Measurements from ENCODE around the gene ME2. TPM values are rescaled to one million over a fixed set of nuclear protein-coding genes. Genes with fewer than 3 reads are reported as not detected.
A peak's percentile ranks its signal among the peaks of the same experiment; 100 is the strongest.

Gene ME2
- total and polyA plus RNA-seq, 4 experiments from 2014 or later, result 48.6 to 53.5 (median 49.7) TPM

- intact Hi-C loops (cut with micrococcal nuclease), result no loop called here
- no peaks in the 10 kb centered on the region for H3K27me3 Mint-ChIP-seq
- ChIA-PET POLR2A (ENCODE audit: partially characterized antibody) (no interaction called here), CTCF (ENCODE audit: partially characterized antibody) (no interaction called here)
- no peak overlapping the region for H3K4me3 Mint-ChIP-seq
- Histone ChIP-seq H3K27me3 (ENCODE audit: insufficient read depth, low read length) (no peaks in the 10 kb centered on the region), H3K4me1 (ENCODE audit: insufficient read depth, low read length) (no peaks in the 10 kb centered on the region), H3K36me3 (ENCODE audit: insufficient read depth, low read length) (no peaks in the 10 kb centered on the region), H3K27ac (ENCODE audit: low read depth, low read length) (no peak overlapping the region), H3K9me3 (ENCODE audit: control insufficient read depth in 1 of 2, low read length in 2 of 2) (no peaks in the 10 kb centered on the region), H3K4me3 (ENCODE audit: low read length in 2 of 2) (no peak overlapping the region)
- no peak overlapping the region for H3K27ac Mint-ChIP-seq
- no peaks in the 10 kb centered on the region for H3K9me3 Mint-ChIP-seq
- H3K4me1 Mint-ChIP-seq, result no peaks in the 10 kb centered on the region
- H3K36me3 Mint-ChIP-seq, result peaks cover 21 to 24% of the 10 kb centered on the region in 2 donors
- DNase-seq, result no peak
Measured at GRCh38 chr18:50949185-50949584, 70.3 kb downstream of the ME2 start.

- CTCF ChIA-PET (ENCODE audit: partially characterized antibody), result interaction anchor here (0.6 to 1.0 kb wide), 2 partner anchors 29 to 40 kb away, joined by 3 read pairs; no protein-coding TSS in a partner anchor
- POLR2A ChIA-PET (ENCODE audit: partially characterized antibody), result interaction anchor here (1.4 kb wide), 1 partner anchor 18 kb away, joined by 4 read pairs; the partner anchor contains the start of gene ELAC1
Measured at GRCh38 chr18:50950626-50951025, 71.7 kb downstream of the ME2 start.

GRCh38 chr18:50953822-50954221, 74.9 kb downstream of the ME2 start:
- no peaks in the 10 kb centered on the region for H3K27me3 ChIP-seq (ENCODE audit: insufficient read depth, low read length)
- no peaks in the 10 kb centered on the region for H3K9me3 ChIP-seq (ENCODE audit: control insufficient read depth in 1 of 2, low read length in 2 of 2)
- intact Hi-C loops (cut with micrococcal nuclease), result no loop called here
- H3K27ac ChIP-seq (ENCODE audit: low read depth, low read length), result no peak overlapping the region
- no peaks in the 10 kb centered on the region for H3K36me3 ChIP-seq (ENCODE audit: insufficient read depth, low read length)
- ChIA-PET POLR2A (ENCODE audit: partially characterized antibody) (no interaction called here), CTCF (ENCODE audit: partially characterized antibody) (no interaction called here)
- H3K36me3 Mint-ChIP-seq, result no peaks in the 10 kb centered on the region
- H3K4me1 ChIP-seq (ENCODE audit: insufficient read depth, low read length), result no peaks in the 10 kb centered on the region
- no peak overlapping the region for H3K4me3 ChIP-seq (ENCODE audit: low read length in 2 of 2)
- H3K4me3 Mint-ChIP-seq, result no peak overlapping the region
- H3K27me3 Mint-ChIP-seq, result no peaks in the 10 kb centered on the region
- no peaks in the 10 kb centered on the region for H3K4me1 Mint-ChIP-seq
- H3K9me3 Mint-ChIP-seq, result peaks cover 0 to 3% (median 0%) of the 10 kb centered on the region in 8 donors
- H3K27ac Mint-ChIP-seq, result no peak overlapping the region
- no peak for DNase-seq

More at GRCh38 chr18:50950626-50951025, 71.7 kb downstream of the ME2 start:
- no peaks in the 10 kb centered on the region for H3K36me3 ChIP-seq (ENCODE audit: insufficient read depth, low read length)
- H3K36me3 Mint-ChIP-seq, result peaks cover 10 to 15% of the 10 kb centered on the region in 2 donors
- intact Hi-C loops (cut with micrococcal nuclease), result no loop called here
- H3K27ac Mint-ChIP-seq, result no peak overlapping the region
- no peaks in the 10 kb centered on the region for H3K27me3 ChIP-seq (ENCODE audit: insufficient read depth, low read length)
- no peak for DNase-seq
- H3K9me3 Mint-ChIP-seq, result no peaks in the 10 kb centered on the region
- H3K4me1 Mint-ChIP-seq, result no peaks in the 10 kb centered on the region
- H3K4me3 Mint-ChIP-seq, result no peak overlapping the region
- H3K9me3 ChIP-seq (ENCODE audit: control insufficient read depth in 1 of 2, low read length in 2 of 2), result no peaks in the 10 kb centered on the region
- no peak overlapping the region for H3K4me3 ChIP-seq (ENCODE audit: low read length in 2 of 2)
- no peak overlapping the region for H3K27ac ChIP-seq (ENCODE audit: low read depth, low read length)
- H3K27me3 Mint-ChIP-seq, result no peaks in the 10 kb centered on the region
- H3K4me1 ChIP-seq (ENCODE audit: insufficient read depth, low read length), result no peaks in the 10 kb centered on the region

- H3K27me3 ChIP-seq (ENCODE audit: insufficient read depth, low read length), result no peaks in the 10 kb centered on the region
Measured at GRCh38 chr18:50955253-50955652, 76.3 kb downstream of the ME2 start.

GRCh38 chr18:50956116-50956515, 77.2 kb downstream of the ME2 start:
- Histone ChIP-seq H3K4me1 (ENCODE audit: insufficient read depth, low read length) (no peaks in the 10 kb centered on the region), H3K27ac (ENCODE audit: low read depth, low read length) (no peak overlapping the region), H3K36me3 (ENCODE audit: insufficient read depth, low read length) (no peaks in the 10 kb centered on the region), H3K4me3 (ENCODE audit: low read length in 2 of 2) (no peak overlapping the region), H3K27me3 (ENCODE audit: insufficient read depth, low read length) (no peaks in the 10 kb centered on the region), H3K9me3 (ENCODE audit: control insufficient read depth in 1 of 2, low read length in 2 of 2) (no peaks in the 10 kb centered on the region)
- Mint-ChIP-seq H3K4me1 (no peaks in the 10 kb centered on the region), H3K4me3 (no peak overlapping the region), H3K9me3 (peaks cover 0 to 16% (median 9%) of the 10 kb centered on the region in 8 donors), H3K27ac (no peak overlapping the region), H3K36me3 (peaks cover 4 to 6% of the 10 kb centered on the region in 2 donors), H3K27me3 (peaks cover 0 to 1% of the 10 kb centered on the region in 2 donors)
- CTCF ChIA-PET (ENCODE audit: partially characterized antibody), result interaction anchor here (1.1 to 1.5 kb wide), 3 partner anchors 10 to 34 kb away, joined by 3 to 4 read pairs (median 3); partner anchors contain the start of gene ELAC1
- POLR2A ChIA-PET (ENCODE audit: partially characterized antibody), result no interaction called here
- DNase-seq, result no peak
- intact Hi-C loops (cut with micrococcal nuclease), result no loop called here

More at GRCh38 chr18:50955253-50955652, 76.3 kb downstream of the ME2 start:
- ChIA-PET CTCF (ENCODE audit: partially characterized antibody) (interaction anchor here (1.4 kb wide), 1 partner anchor 12 kb away, joined by 3 read pairs; the partner anchor contains the start of gene ELAC1), POLR2A (ENCODE audit: partially characterized antibody) (no interaction called here)
- Mint-ChIP-seq H3K27me3 (no peaks in the 10 kb centered on the region), H3K27ac (no peak overlapping the region), H3K36me3 (peaks cover 0 to 1% of the 10 kb centered on the region in 2 donors), H3K4me3 (no peak overlapping the region), H3K9me3 (peaks cover 0 to 7% (median 2%) of the 10 kb centered on the region in 8 donors), H3K4me1 (no peaks in the 10 kb centered on the region)
- H3K9me3 ChIP-seq (ENCODE audit: control insufficient read depth in 1 of 2, low read length in 2 of 2), result no peaks in the 10 kb centered on the region
- H3K36me3 ChIP-seq (ENCODE audit: insufficient read depth, low read length), result no peaks in the 10 kb centered on the region
- H3K4me3 ChIP-seq (ENCODE audit: low read length in 2 of 2), result no peak overlapping the region
- DNase-seq, result no peak
- H3K27ac ChIP-seq (ENCODE audit: low read depth, low read length), result no peak overlapping the region
- no peaks in the 10 kb centered on the region for H3K4me1 ChIP-seq (ENCODE audit: insufficient read depth, low read length)
- intact Hi-C loops (cut with micrococcal nuclease), result no loop called here

- Histone ChIP-seq H3K9me3 (ENCODE audit: control insufficient read depth in 1 of 2, low read length in 2 of 2) (peaks cover 7 to 9% of the 10 kb centered on the region in 2 donors), H3K4me1 (ENCODE audit: insufficient read depth, low read length) (no peaks in the 10 kb centered on the region), H3K36me3 (ENCODE audit: insufficient read depth, low read length) (no peaks in the 10 kb centered on the region), H3K4me3 (ENCODE audit: low read length in 2 of 2) (no peak overlapping the region), H3K27ac (ENCODE audit: low read depth, low read length) (no peak overlapping the region), H3K27me3 (ENCODE audit: insufficient read depth, low read length) (no peaks in the 10 kb centered on the region)
- peaks cover 2 to 45% (median 32%) of the 10 kb centered on the region in 8 donors for H3K9me3 Mint-ChIP-seq
- DNase-seq, result no peak
- peaks cover 1 to 3% of the 10 kb centered on the region in 2 donors for H3K27me3 Mint-ChIP-seq
- no peaks in the 10 kb centered on the region for H3K4me1 Mint-ChIP-seq
- ChIA-PET CTCF (ENCODE audit: partially characterized antibody) (interaction anchor here (0.9 kb wide), 1 partner anchor 12 kb away, joined by 3 read pairs; no protein-coding TSS in a partner anchor), POLR2A (ENCODE audit: partially characterized antibody) (interaction anchor here (0.7 kb wide), 1 partner anchor 83 kb away, joined by 3 read pairs; the partner anchor contains the start of gene ME2)
- H3K36me3 Mint-ChIP-seq, result peaks cover 8 to 23% of the 10 kb centered on the region in 2 donors
- intact Hi-C loops (cut with micrococcal nuclease), result no loop called here
- H3K4me3 Mint-ChIP-seq, result no peak overlapping the region
- H3K27ac Mint-ChIP-seq, result no peak overlapping the region
Measured at GRCh38 chr18:50961974-50962373, 83.1 kb downstream of the ME2 start.

- H3K4me3 ChIP-seq (ENCODE audit: low read length in 2 of 2), result peak within 1 kb of the TSS; percentile 77 to 88
- H3K36me3 Mint-ChIP-seq, result peaks cover 0 to 13% of the 10 kb centered on the region in 2 donors
- H3K27ac Mint-ChIP-seq, result peak within 1 kb of the TSS; percentile 90 to 98 (median 96)
- H3K27ac ChIP-seq (ENCODE audit: low read depth, low read length), result peak within 1 kb of the TSS; percentile 81
- H3K27me3 ChIP-seq (ENCODE audit: insufficient read depth, low read length), result no peaks in the 10 kb centered on the region
- intact Hi-C loops (cut with micrococcal nuclease), result loop anchor here (1.0 to 5.0 kb wide), 5 partner anchors 62 to 230 kb away; partner anchors contain the start of genes MRO and SMAD4
- peaks cover 18 to 29% (median 21%) of the 10 kb centered on the region in 4 donors for H3K4me1 Mint-ChIP-seq
- H3K36me3 ChIP-seq (ENCODE audit: insufficient read depth, low read length), result no peaks in the 10 kb centered on the region
- DNase-seq, result peak; percentile 67 to 76 (median 68)
- H3K9me3 ChIP-seq (ENCODE audit: control insufficient read depth in 1 of 2, low read length in 2 of 2), result no peaks in the 10 kb centered on the region
- peaks cover 25% of the 10 kb centered on the region for H3K4me1 ChIP-seq (ENCODE audit: insufficient read depth, low read length)
- ChIA-PET POLR2A (ENCODE audit: partially characterized antibody) (interaction anchor here (0.6 to 3.5 kb wide), 18 partner anchors 10 to 229 kb away, joined by 3 to 95 read pairs (median 4); partner anchors contain the start of genes ME2, MEX3C and SMAD4), CTCF (ENCODE audit: partially characterized antibody) (interaction anchor here (0.9 to 2.6 kb wide), 5 partner anchors 13 to 83 kb away, joined by 3 to 10 read pairs (median 4); partner anchors contain the start of gene SMAD4)
- H3K4me3 Mint-ChIP-seq, result peak within 1 kb of the TSS; percentile 95 to 99 (median 96)
- H3K9me3 Mint-ChIP-seq, result peaks cover 2 to 14% (median 10%) of the 10 kb centered on the region in 8 donors
- peaks cover 0 to 3% of the 10 kb centered on the region in 2 donors for H3K27me3 Mint-ChIP-seq
Measured at GRCh38 chr18:50967714-50968661, 89.1 kb downstream of the ME2 start, which contains the start of gene ELAC1. Gene ELAC1, plus strand, starts transcription at chr18:50968040. Its CDS starts 6,365 bp downstream, at chr18:50974405.
